ENCODE measurements around the gene TNFSF12.

Gene TNFSF12

DNA sequence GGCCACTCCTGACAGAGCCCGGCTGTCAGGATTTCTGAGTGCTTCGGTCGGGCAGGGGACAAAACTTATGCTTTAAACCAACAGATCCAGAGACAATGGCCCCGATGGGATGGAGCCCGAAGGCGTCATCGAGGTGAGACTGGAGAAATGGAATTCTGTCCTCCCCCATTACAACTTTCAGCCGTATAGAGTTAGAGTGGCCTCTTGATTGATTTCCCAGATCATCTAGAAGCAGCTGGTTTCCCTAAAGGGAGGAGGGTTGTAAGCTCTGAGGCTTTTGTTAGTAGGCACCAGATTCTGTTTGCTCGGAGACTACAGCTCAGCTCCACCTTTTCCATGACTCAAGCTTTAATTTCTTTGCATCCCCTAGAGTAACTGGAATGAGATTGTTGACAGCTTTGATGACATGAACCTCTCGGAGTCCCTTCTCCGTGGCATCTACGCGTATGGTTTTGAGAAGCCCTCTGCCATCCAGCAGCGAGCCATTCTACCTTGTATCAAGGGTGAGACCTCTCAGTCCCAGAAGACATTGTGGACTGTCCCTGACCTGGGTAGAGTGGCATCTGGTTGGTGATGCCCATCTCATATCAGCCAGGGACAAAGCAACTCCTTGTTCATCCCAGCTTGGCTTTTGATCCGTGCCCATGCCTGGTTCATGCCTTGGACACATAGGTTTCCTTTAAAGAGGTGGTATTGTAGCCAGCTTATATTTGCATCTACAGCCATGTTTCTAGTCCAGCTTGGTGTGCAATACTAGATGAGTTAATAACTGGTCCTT is 25.5 kb downstream of the TNFSF12 start:
- no peak for DNase-seq (ENCODE audit: low read depth, low spot score)
- H3K4me3 ChIP-seq (ENCODE audit: low read depth, low read length): peak overlapping the region; percentile 100
- ChIA-PET POLR2A (interaction anchor here (0.7 to 3.4 kb wide), 12 partner anchors 9 to 250 kb away, joined by 3 to 45 read pairs (median 6); partner anchors contain the start of genes MPDU1, POLR2A, SENP3 and TP53), CTCF (interaction anchor here (1.0 to 3.9 kb wide), 6 partner anchors 11 to 114 kb away, joined by 5 to 34 read pairs (median 14); partner anchors contain the start of genes SENP3, SOX15, TP53 and WRAP53)
- TF ChIP-seq, protein P1, sequence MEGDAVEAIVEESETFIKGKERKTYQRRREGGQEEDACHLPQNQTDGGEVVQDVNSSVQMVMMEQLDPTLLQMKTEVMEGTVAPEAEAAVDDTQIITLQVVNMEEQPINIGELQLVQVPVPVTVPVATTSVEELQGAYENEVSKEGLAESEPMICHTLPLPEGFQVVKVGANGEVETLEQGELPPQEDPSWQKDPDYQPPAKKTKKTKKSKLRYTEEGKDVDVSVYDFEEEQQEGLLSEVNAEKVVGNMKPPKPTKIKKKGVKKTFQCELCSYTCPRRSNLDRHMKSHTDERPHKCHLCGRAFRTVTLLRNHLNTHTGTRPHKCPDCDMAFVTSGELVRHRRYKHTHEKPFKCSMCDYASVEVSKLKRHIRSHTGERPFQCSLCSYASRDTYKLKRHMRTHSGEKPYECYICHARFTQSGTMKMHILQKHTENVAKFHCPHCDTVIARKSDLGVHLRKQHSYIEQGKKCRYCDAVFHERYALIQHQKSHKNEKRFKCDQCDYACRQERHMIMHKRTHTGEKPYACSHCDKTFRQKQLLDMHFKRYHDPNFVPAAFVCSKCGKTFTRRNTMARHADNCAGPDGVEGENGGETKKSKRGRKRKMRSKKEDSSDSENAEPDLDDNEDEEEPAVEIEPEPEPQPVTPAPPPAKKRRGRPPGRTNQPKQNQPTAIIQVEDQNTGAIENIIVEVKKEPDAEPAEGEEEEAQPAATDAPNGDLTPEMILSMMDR (IDR thresholded peaks at IDR 0.05; ENCODE audit: insufficient read depth, low read length, missing control alignments): no peak

- ChIA-PET CTCF (interaction anchor here (0.5 to 6.6 kb wide), 6 partner anchors 10 to 112 kb away, joined by 3 to 37 read pairs (median 14); partner anchors contain the start of genes SENP3, SOX15, TP53 and WRAP53), POLR2A (interaction anchor here (0.7 to 3.0 kb wide), 6 partner anchors 8 to 251 kb away, joined by 3 to 45 read pairs (median 4); partner anchors contain the start of genes MPDU1 and POLR2A)
- no peak for DNase-seq (ENCODE audit: low read depth, low spot score)
- peak overlapping the region; percentile 100 for H3K4me3 ChIP-seq (ENCODE audit: low read depth, low read length)
- TF ChIP-seq, protein P1 (IDR thresholded peaks at IDR 0.05; ENCODE audit: insufficient read depth, low read length, missing control alignments): no peak
These were observed 26.6 kb downstream of the TNFSF12 start for GRCh38 chr17:7575481-7575883.

- POLR2A ChIA-PET: interaction anchor here (1.7 kb wide), 1 partner anchor 110 kb away, joined by 5 read pairs; no protein-coding TSS in a partner anchor
- CTCF ChIA-PET: interaction anchor here (1.0 to 6.6 kb wide), 5 partner anchors 10 to 112 kb away, joined by 4 to 37 read pairs (median 19); partner anchors contain the start of genes SENP3, SOX15, TP53 and WRAP53
- H3K4me3 ChIP-seq (ENCODE audit: low read depth, low read length): no peak overlapping the region
- TF ChIP-seq, protein P1 (IDR thresholded peaks at IDR 0.05; ENCODE audit: insufficient read depth, low read length, missing control alignments): no peak
- DNase-seq (ENCODE audit: low read depth, low spot score): no peak
These were observed 27.1 kb downstream of the TNFSF12 start for GRCh38 chr17:7575959-7576358.

- no peak overlapping the region for H3K4me3 ChIP-seq (ENCODE audit: low read depth, low read length)
- ChIA-PET CTCF (interaction anchor here (3.1 to 6.6 kb wide), 4 partner anchors 13 to 111 kb away, joined by 9 to 37 read pairs (median 26); partner anchors contain the start of genes SENP3, SOX15, TP53 and WRAP53), POLR2A (interaction anchor here (0.8 to 4.1 kb wide), 2 partner anchors 13 to 16 kb away, joined by 3 to 31 read pairs; partner anchors contain the start of gene SOX15)
- DNase-seq (ENCODE audit: low read depth, low spot score): no peak
- TF ChIP-seq, protein P1 (IDR thresholded peaks at IDR 0.05; ENCODE audit: insufficient read depth, low read length, missing control alignments): no peak
These were observed 27.6 kb downstream of the TNFSF12 start for GRCh38 chr17:7576432-7576937.

GRCh38 chr17:7577327-7578199 is 28.7 kb downstream of the TNFSF12 start:
- H3K4me3 ChIP-seq (ENCODE audit: low read depth, low read length): no peak overlapping the region
- CTCF ChIA-PET: interaction anchor here (3.9 to 6.6 kb wide), 2 partner anchors 12 to 17 kb away, joined by 34 to 37 read pairs; partner anchors contain the start of genes SENP3 and SOX15
- DNase-seq (ENCODE audit: low read depth, low spot score): no peak
- TF ChIP-seq, protein P1 (IDR thresholded peaks at IDR 0.05; ENCODE audit: insufficient read depth, low read length, missing control alignments): no peak
- POLR2A ChIA-PET: interaction anchor here (4.1 kb wide), 1 partner anchor 11 kb away, joined by 31 read pairs; the partner anchor contains the start of gene SOX15

Measured in AG04449 (cell line).